Activated CD4-positive, alpha-beta memory T cell treated with anti-CD3 and anti-CD28 coated beads for 36 hours (primary cell): ENCODE results near the gene FOXA2. TPM values are rescaled to one million over a fixed set of nuclear protein-coding genes. Genes with fewer than 3 reads are reported as not detected.

Source experiments
- CTCF ChIA-PET: fragments of 350-600 bp; sonication (Branson Sonifier 250); formaldehyde crosslinking; loops from one replicate; lab custom pipeline; 2021; ENCODE audit warnings: antibody characterized with exemption, inconsistent platforms; lab: Charles Lee
- POLR2A ChIA-PET: fragments of 350-600 bp; sonication (Branson Sonifier 250); formaldehyde crosslinking; loops from one replicate; lab custom pipeline; 2021; ENCODE audit warnings: antibody characterized with exemption; lab: Charles Lee
- DNase-seq: peaks from one replicate; pipeline ENCODE4 v3.0.0-alpha.2; 2020
- H3K27ac Mint-ChIP-seq: one replicate; pipeline ENCODE4 v1.8.0; 2021; ENCODE audit warnings: mixed read lengths
- H3K27me3 Mint-ChIP-seq: one replicate; pipeline ENCODE4 v1.8.0; 2021; ENCODE audit warnings: mixed read lengths
- H3K36me3 Mint-ChIP-seq: one replicate; pipeline ENCODE4 v1.8.0; 2021; ENCODE audit warnings: mixed read lengths
- H3K4me1 Mint-ChIP-seq: one replicate; pipeline ENCODE4 v1.8.0; 2021; ENCODE audit warnings: low read depth, mixed read lengths
- H3K4me3 Mint-ChIP-seq: one replicate; pipeline ENCODE4 v1.8.0; 2021; ENCODE audit warnings: mild to moderate bottlenecking, mixed read lengths
- H3K9me3 Mint-ChIP-seq: one replicate; pipeline ENCODE4 v1.8.0; 2021; ENCODE audit warnings: mixed read lengths
- intact Hi-C: fragments of 100-400 bp; cut with micrococcal nuclease; formaldehyde crosslinking; loops from one replicate; pipeline ENCODE4 v1.15.1; 2023
- total RNA-seq, 2 experiments: library from RNA; stranded (reverse); gene quantifications; one replicate each; pipeline ENCODE4 v1.2.3, GENCODE V29; 2021

FOXA2 gene
- total RNA-seq, result not detected

GRCh38 chr20:22584522-22584921, at the start of gene FOXA2:
TSS of gene FOXA2 (minus strand) at chr20:22584572. CDS start at chr20:22584278, 294 bp downstream.
- ChIA-PET POLR2A (no interaction called here), CTCF (no interaction called here)
- Mint-ChIP-seq H3K27ac (no peak within 1 kb of the TSS), H3K9me3 (no peaks in the 10 kb centered on the region), H3K4me3 (no peak within 1 kb of the TSS), H3K36me3 (peaks cover 1% of the 10 kb centered on the region), H3K4me1 (no peaks in the 10 kb centered on the region), H3K27me3 (peaks cover 58% of the 10 kb centered on the region)
- intact Hi-C loops, result loop anchor here (10.0 kb wide), 1 partner anchor 880 kb away; the partner anchor contains the start of gene PAX1
- DNase-seq, result no peak

GRCh38 chr20:22630701-22631100, 46.3 kb upstream of the FOXA2 start:
- H3K4me3 Mint-ChIP-seq, result no peak overlapping the region
- H3K27ac Mint-ChIP-seq, result no peak overlapping the region
- H3K4me1 Mint-ChIP-seq, result no peaks in the 10 kb centered on the region
- no peaks in the 10 kb centered on the region for H3K9me3 Mint-ChIP-seq
- H3K36me3 Mint-ChIP-seq, result no peaks in the 10 kb centered on the region
- DNase-seq, result no peak
- no peaks in the 10 kb centered on the region for H3K27me3 Mint-ChIP-seq
- ChIA-PET CTCF (no interaction called here), POLR2A (no interaction called here)
- intact Hi-C loops, result no loop called here

- Mint-ChIP-seq H3K4me1 (no peaks in the 10 kb centered on the region), H3K9me3 (no peaks in the 10 kb centered on the region), H3K4me3 (no peak overlapping the region), H3K36me3 (no peaks in the 10 kb centered on the region), H3K27me3 (no peaks in the 10 kb centered on the region), H3K27ac (no peak overlapping the region)
- ChIA-PET POLR2A (no interaction called here), CTCF (interaction anchor here (0.9 kb wide), 1 partner anchor 50 kb away, joined by 3 read pairs; no protein-coding TSS in a partner anchor)
- intact Hi-C loops, result no loop called here
- DNase-seq, result no peak
Measured at GRCh38 chr20:22629927-22630326, 45.6 kb upstream of the FOXA2 start.

GRCh38 chr20:22629447-22629846, 45.1 kb upstream of the FOXA2 start:
- ChIA-PET CTCF (interaction anchor here (0.9 kb wide), 1 partner anchor 51 kb away, joined by 3 read pairs; no protein-coding TSS in a partner anchor), POLR2A (no interaction called here)
- no peaks in the 10 kb centered on the region for H3K27me3 Mint-ChIP-seq
- no peaks in the 10 kb centered on the region for H3K4me1 Mint-ChIP-seq
- DNase-seq, result no peak
- no peaks in the 10 kb centered on the region for H3K36me3 Mint-ChIP-seq
- H3K4me3 Mint-ChIP-seq, result no peak overlapping the region
- intact Hi-C loops, result no loop called here
- no peak overlapping the region for H3K27ac Mint-ChIP-seq
- H3K9me3 Mint-ChIP-seq, result no peaks in the 10 kb centered on the region

GRCh38 chr20:22626496-22626895, 42.1 kb upstream of the FOXA2 start:
- DNase-seq, result no peak
- H3K4me3 Mint-ChIP-seq, result no peak overlapping the region
- H3K9me3 Mint-ChIP-seq, result no peaks in the 10 kb centered on the region
- no peaks in the 10 kb centered on the region for H3K36me3 Mint-ChIP-seq
- H3K27ac Mint-ChIP-seq, result no peak overlapping the region
- H3K27me3 Mint-ChIP-seq, result no peaks in the 10 kb centered on the region
- CTCF ChIA-PET, result interaction anchor here (0.5 kb wide), 1 partner anchor 224 kb away, joined by 3 read pairs; no protein-coding TSS in a partner anchor
- intact Hi-C loops, result no loop called here
- no peaks in the 10 kb centered on the region for H3K4me1 Mint-ChIP-seq
- POLR2A ChIA-PET, result no interaction called here

- no peak overlapping the region for H3K4me3 Mint-ChIP-seq
- H3K4me1 Mint-ChIP-seq, result no peaks in the 10 kb centered on the region
- ChIA-PET CTCF (no interaction called here), POLR2A (no interaction called here)
- intact Hi-C loops, result no loop called here
- H3K27me3 Mint-ChIP-seq, result no peaks in the 10 kb centered on the region
- no peak overlapping the region for H3K27ac Mint-ChIP-seq
- no peak for DNase-seq
- no peaks in the 10 kb centered on the region for H3K36me3 Mint-ChIP-seq
- no peaks in the 10 kb centered on the region for H3K9me3 Mint-ChIP-seq
Measured at GRCh38 chr20:22623211-22623610, 38.8 kb upstream of the FOXA2 start.

- ChIA-PET POLR2A (no interaction called here), CTCF (no interaction called here)
- Mint-ChIP-seq H3K4me3 (no peak overlapping the region), H3K27me3 (no peaks in the 10 kb centered on the region), H3K4me1 (no peaks in the 10 kb centered on the region), H3K27ac (no peak overlapping the region), H3K9me3 (peaks cover 2% of the 10 kb centered on the region), H3K36me3 (no peaks in the 10 kb centered on the region)
- no peak for DNase-seq
- intact Hi-C loops, result no loop called here
Measured at GRCh38 chr20:22620342-22620741, 36.0 kb upstream of the FOXA2 start.

- CTCF ChIA-PET, result no interaction called here
Measured at GRCh38 chr20:22619806-22620205, 35.4 kb upstream of the FOXA2 start.

GRCh38 chr20:22619272-22619671, 34.9 kb upstream of the FOXA2 start:
- Mint-ChIP-seq H3K4me3 (no peak overlapping the region), H3K27me3 (no peaks in the 10 kb centered on the region), H3K27ac (no peak overlapping the region), H3K9me3 (peaks cover 2% of the 10 kb centered on the region), H3K4me1 (no peaks in the 10 kb centered on the region), H3K36me3 (no peaks in the 10 kb centered on the region)
- intact Hi-C loops, result no loop called here
- ChIA-PET CTCF (no interaction called here), POLR2A (no interaction called here)
- no peak for DNase-seq

More at GRCh38 chr20:22619806-22620205, 35.4 kb upstream of the FOXA2 start:
- Mint-ChIP-seq H3K27me3 (no peaks in the 10 kb centered on the region), H3K27ac (no peak overlapping the region), H3K9me3 (peaks cover 2% of the 10 kb centered on the region), H3K36me3 (no peaks in the 10 kb centered on the region), H3K4me1 (no peaks in the 10 kb centered on the region), H3K4me3 (no peak overlapping the region)
- POLR2A ChIA-PET, result no interaction called here
- intact Hi-C loops, result no loop called here
- DNase-seq, result no peak

- Mint-ChIP-seq H3K9me3 (peaks cover 2% of the 10 kb centered on the region), H3K27me3 (no peaks in the 10 kb centered on the region), H3K27ac (no peak overlapping the region), H3K4me1 (no peaks in the 10 kb centered on the region), H3K36me3 (no peaks in the 10 kb centered on the region), H3K4me3 (no peak overlapping the region)
- CTCF ChIA-PET, result no interaction called here
- no peak for DNase-seq
- intact Hi-C loops, result no loop called here
- POLR2A ChIA-PET, result no interaction called here
Measured at GRCh38 chr20:22617160-22617559, 32.8 kb upstream of the FOXA2 start.

- CTCF ChIA-PET, result no interaction called here
- POLR2A ChIA-PET, result no interaction called here
- Mint-ChIP-seq H3K4me3 (no peak overlapping the region), H3K27me3 (no peaks in the 10 kb centered on the region), H3K27ac (no peak overlapping the region), H3K4me1 (no peaks in the 10 kb centered on the region), H3K9me3 (peaks cover 2% of the 10 kb centered on the region), H3K36me3 (no peaks in the 10 kb centered on the region)
- DNase-seq, result no peak
- intact Hi-C loops, result no loop called here
Measured at GRCh38 chr20:22616551-22616950, 32.2 kb upstream of the FOXA2 start.

GRCh38 chr20:22615425-22615824, 31.1 kb upstream of the FOXA2 start:
- peaks cover 2% of the 10 kb centered on the region for H3K9me3 Mint-ChIP-seq
- no peak overlapping the region for H3K27ac Mint-ChIP-seq
- H3K27me3 Mint-ChIP-seq, result no peaks in the 10 kb centered on the region
- ChIA-PET CTCF (no interaction called here), POLR2A (no interaction called here)
- H3K4me3 Mint-ChIP-seq, result no peak overlapping the region
- intact Hi-C loops, result no loop called here
- H3K4me1 Mint-ChIP-seq, result no peaks in the 10 kb centered on the region
- DNase-seq, result no peak
- no peaks in the 10 kb centered on the region for H3K36me3 Mint-ChIP-seq

GRCh38 chr20:22611636-22612035, 27.3 kb upstream of the FOXA2 start:
- CTCF ChIA-PET, result no interaction called here

More at GRCh38 chr20:22611636-22612035, 27.3 kb upstream of the FOXA2 start:
- Mint-ChIP-seq H3K4me3 (no peak overlapping the region), H3K4me1 (no peaks in the 10 kb centered on the region), H3K27ac (no peak overlapping the region), H3K9me3 (peaks cover 2% of the 10 kb centered on the region), H3K27me3 (no peaks in the 10 kb centered on the region), H3K36me3 (no peaks in the 10 kb centered on the region)
- POLR2A ChIA-PET, result no interaction called here
- intact Hi-C loops, result no loop called here
- no peak for DNase-seq
